H9 (cell line): ENCODE measurements around the gene TNFRSF11A. TPM values are rescaled to one million over a fixed set of nuclear protein-coding genes. Genes with fewer than 3 reads are reported as not detected.

Source experiments
- DNase-seq: peaks from one replicate; pipeline ENCODE4 v3.0.0-alpha.2; 2017
- H2AFZ ChIP-seq: one replicate; pipeline ENCODE4 v1.6.1; 2013; ENCODE audit warnings: mild to moderate bottlenecking, low read length, control low read depth, moderate library complexity
- H2AK5ac ChIP-seq: 2 replicates; pipeline ENCODE4 v1.6.1; 2013; ENCODE audit warnings: low read length, control low read depth, mixed read lengths; ENCODE audit not compliant: insufficient read length
- H2BK120ac ChIP-seq: one replicate; pipeline ENCODE4 v1.6.1; 2013; ENCODE audit warnings: low read depth, mild to moderate bottlenecking, low read length, control low read depth, inconsistent platforms; ENCODE audit not compliant: poor library complexity, severe bottlenecking
- H2BK12ac ChIP-seq: 2 replicates; pipeline ENCODE4 v1.6.1; 2013; ENCODE audit warnings: low read length, control low read depth, mixed read lengths, low read depth; ENCODE audit not compliant: insufficient read length
- H2BK15ac ChIP-seq: 2 replicates; pipeline ENCODE4 v1.6.1; 2013; ENCODE audit warnings: low read depth, low read length, control low read depth
- H2BK20ac ChIP-seq: one replicate; pipeline ENCODE4 v1.6.1; 2013; ENCODE audit warnings: low read depth, mild to moderate bottlenecking, low read length, control low read depth, inconsistent platforms; ENCODE audit not compliant: poor library complexity, severe bottlenecking
- H2BK5ac ChIP-seq: 2 replicates; pipeline ENCODE4 v1.6.1; 2013; ENCODE audit warnings: low read length, control low read depth, mixed read lengths; ENCODE audit not compliant: insufficient read length
- H3K14ac ChIP-seq: 2 replicates; pipeline ENCODE4 v1.6.1; 2013; ENCODE audit warnings: low read length, control low read depth; ENCODE audit not compliant: insufficient read depth
- H3K18ac ChIP-seq: 2 replicates; pipeline ENCODE4 v1.6.1; 2013; ENCODE audit warnings: low read depth, mild to moderate bottlenecking, mixed read lengths, low read length, control low read depth; ENCODE audit not compliant: insufficient read length
- H3K23ac ChIP-seq: 2 replicates; pipeline ENCODE4 v1.6.1; 2013; ENCODE audit warnings: low read length, control low read depth, mixed read lengths, low read depth; ENCODE audit not compliant: insufficient read length
- H3K23me2 ChIP-seq: 2 replicates; pipeline ENCODE4 v1.6.1; 2013; ENCODE audit warnings: low read depth, mild to moderate bottlenecking, mixed read lengths, low read length, control low read depth; ENCODE audit not compliant: insufficient read length, poor library complexity, severe bottlenecking
- H3K27ac ChIP-seq: 2 replicates; pipeline ENCODE4 v1.5.1; 2013; ENCODE audit warnings: low read length, control low read depth, mixed read lengths, low read depth; ENCODE audit not compliant: insufficient read length
- H3K27me3 ChIP-seq: 2 replicates; pipeline ENCODE4 v1.6.1; 2013; ENCODE audit warnings: low read length, control low read depth, inconsistent platforms; ENCODE audit not compliant: insufficient read depth
- H3K4ac ChIP-seq: 2 replicates; pipeline ENCODE4 v1.6.1; 2013; ENCODE audit warnings: low read depth, mild to moderate bottlenecking, control low read depth, inconsistent platforms, low read length, moderate library complexity
- H3K4me1 ChIP-seq: 2 replicates; pipeline ENCODE4 v1.6.1; 2013; ENCODE audit warnings: low read length, control low read depth, inconsistent platforms; ENCODE audit not compliant: insufficient read depth
- H3K4me2 ChIP-seq: 2 replicates; pipeline ENCODE4 v1.6.1; 2013; ENCODE audit warnings: low read length, control low read depth, mixed read lengths; ENCODE audit not compliant: insufficient read length, insufficient read depth
- H3K56ac ChIP-seq: 2 replicates; pipeline ENCODE4 v1.6.1; 2013; ENCODE audit warnings: low read depth, mild to moderate bottlenecking, mixed read lengths, low read length, control low read depth; ENCODE audit not compliant: insufficient read length
- H3K79me1 ChIP-seq: 2 replicates; pipeline ENCODE4 v1.6.1; 2013; ENCODE audit warnings: low read depth, mild to moderate bottlenecking, moderate library complexity, low read length, control low read depth, inconsistent platforms; ENCODE audit not compliant: insufficient read depth, poor library complexity, severe bottlenecking
- H3K79me2 ChIP-seq: 2 replicates; pipeline ENCODE4 v1.6.1; 2013; ENCODE audit warnings: low read length, control low read depth, inconsistent platforms; ENCODE audit not compliant: insufficient read depth
- H3K9ac ChIP-seq: 2 replicates; pipeline ENCODE4 v1.6.1; 2013; ENCODE audit warnings: low read length, control low read depth, mixed read lengths; ENCODE audit not compliant: insufficient read length; ENCODE audit errors: extremely low read depth
- H3K9me3 ChIP-seq: one replicate; pipeline ENCODE4 v1.6.1; 2013; ENCODE audit warnings: low read depth, low read length, inconsistent platforms; ENCODE audit not compliant: control insufficient read depth
- H3T11ph ChIP-seq: one replicate; pipeline ENCODE4 v1.6.1; 2013; ENCODE audit warnings: mild to moderate bottlenecking, low read length, control low read depth, inconsistent platforms
- H4K20me1 ChIP-seq: one replicate; pipeline ENCODE4 v1.6.1; 2013; ENCODE audit not compliant: control insufficient read depth, insufficient read length, insufficient read depth
- H4K5ac ChIP-seq: 2 replicates; pipeline ENCODE4 v1.6.1; 2013; ENCODE audit warnings: low read depth, mild to moderate bottlenecking, mixed read lengths, low read length, control low read depth; ENCODE audit not compliant: insufficient read length
- H4K8ac ChIP-seq: replicated peaks from 2 replicates; pipeline ENCODE4 v1.6.1; 2013; ENCODE audit warnings: low read length, control low read depth, mixed read lengths, low read depth; ENCODE audit not compliant: insufficient read length
- H4K91ac ChIP-seq: 2 replicates; pipeline ENCODE4 v1.6.1; 2013; ENCODE audit warnings: low read depth, mild to moderate bottlenecking, moderate library complexity, mixed read lengths, low read length, control low read depth; ENCODE audit not compliant: insufficient read length
- H3K27ac Mint-ChIP-seq, 3 experiments: 2 replicates in 2 of 3; 3 replicates in 1 of 3; pipeline ENCODE4 v1.8.0; 2020 to 2021; ENCODE audit warnings: mixed read lengths in 3 of 3, mild to moderate bottlenecking in 1 of 3, moderate library complexity in 1 of 3
- H3K27me3 Mint-ChIP-seq: 2 replicates; pipeline ENCODE4 v1.8.0; 2021; ENCODE audit warnings: low read depth, mild to moderate bottlenecking, moderate library complexity, mixed read lengths
- H3K36me3 Mint-ChIP-seq, 3 experiments: 2 replicates in 2 of 3; 3 replicates in 1 of 3; pipeline ENCODE4 v1.8.0; 2020 to 2021; ENCODE audit warnings: low read depth in 3 of 3, mixed read lengths in 3 of 3; ENCODE audit not compliant: insufficient read depth in 1 of 3
- H3K4me1 Mint-ChIP-seq, 2 experiments: 2 replicates each; pipeline ENCODE4 v1.8.0; 2020; ENCODE audit warnings: mixed read lengths in 2 of 2
- H3K4me3 Mint-ChIP-seq, 2 experiments: 2 replicates in 1 of 2; 3 replicates in 1 of 2; pipeline ENCODE4 v1.8.0; 2020 to 2021; ENCODE audit warnings: mild to moderate bottlenecking in 2 of 2, mixed read lengths in 2 of 2, moderate library complexity in 1 of 2
- H3K9me3 Mint-ChIP-seq, 2 experiments: 2 replicates in 1 of 2; 3 replicates in 1 of 2; pipeline ENCODE4 v1.8.0; 2020; ENCODE audit warnings: mild to moderate bottlenecking in 2 of 2, mixed read lengths in 2 of 2, moderate library complexity in 1 of 2
- WGBS: extraction: QIAGEN DNeasy Blood & Tissue Kit; methylation state at CpG from one replicate; pipeline ENCODE4 v1.1.7; 2013; ENCODE audit warnings: missing lambda C conversion rate, low lambda C conversion rate, mixed read lengths; ENCODE audit not compliant: insufficient read length; ENCODE audit errors: extremely low coverage; 5-methylcytosine and 5-hydroxymethylcytosine counted together
- total RNA-seq: library from RNA; stranded (reverse); gene quantifications from 2 replicates; pipeline ENCODE4 v1.2.1, GENCODE V29; 2021
- TF ChIP-seq, protein P1 (sequence below): fragments of 200-600 bp; sonication (generic); conservative IDR thresholded peaks from 3 replicates; pipeline ENCODE4 v1.8.0; 2021; ENCODE audit warnings: antibody characterized with exemption, mild to moderate bottlenecking

TNFRSF11A gene
- total RNA-seq, 1 experiment from 2014 or later = 7.8 TPM

- no peak overlapping the region for H3K14ac ChIP-seq
- no peaks in the 10 kb centered on the region for H4K20me1 ChIP-seq
- no peak overlapping the region for H3K9ac ChIP-seq
- H4K91ac ChIP-seq = no peak overlapping the region
- Mint-ChIP-seq H3K9me3 (no peaks in the 10 kb centered on the region; a peak in 1 of 5 replicates), H3K27ac (no peak overlapping the region), H3K36me3 (no peaks in the 10 kb centered on the region), H3K4me3 (no peak overlapping the region), H3K27me3 (peaks cover 3% of the 10 kb centered on the region; the same call in 1 of the 2 replicates), H3K4me1 (peaks cover 2% of the 10 kb centered on the region in 2 experiments; a peak in 3 of 4 replicates)
- no peak overlapping the region for H3K18ac ChIP-seq
- no peak overlapping the region for H3K23ac ChIP-seq
- DNase-seq = no peak
- no peak overlapping the region for H2AK5ac ChIP-seq
- H2BK20ac ChIP-seq = no peak overlapping the region
- no peak overlapping the region for H2BK12ac ChIP-seq
- H3K56ac ChIP-seq = no peak overlapping the region
- H3K23me2 ChIP-seq = no peaks in the 10 kb centered on the region
- WGBS = no CpG with 5 or more reads among the region's 1 CpG
- no peak overlapping the region for H4K5ac ChIP-seq
- no peak overlapping the region for H2BK120ac ChIP-seq
- no peaks in the 10 kb centered on the region for H3K79me1 ChIP-seq
- no peak overlapping the region for H3K4ac ChIP-seq
- H3K4me1 ChIP-seq = no peaks in the 10 kb centered on the region
- H3K27me3 ChIP-seq = no peaks in the 10 kb centered on the region
- no peak overlapping the region for H2AFZ ChIP-seq
- no peak overlapping the region for H4K8ac ChIP-seq
- H3T11ph ChIP-seq = no peak overlapping the region
- no peak overlapping the region for H3K4me2 ChIP-seq
- H2BK5ac ChIP-seq = no peak overlapping the region
- no peaks in the 10 kb centered on the region for H3K9me3 ChIP-seq
- no peak overlapping the region for H2BK15ac ChIP-seq
- no peak overlapping the region for H3K27ac ChIP-seq
- no peaks in the 10 kb centered on the region for H3K79me2 ChIP-seq
- TF ChIP-seq, protein P1, sequence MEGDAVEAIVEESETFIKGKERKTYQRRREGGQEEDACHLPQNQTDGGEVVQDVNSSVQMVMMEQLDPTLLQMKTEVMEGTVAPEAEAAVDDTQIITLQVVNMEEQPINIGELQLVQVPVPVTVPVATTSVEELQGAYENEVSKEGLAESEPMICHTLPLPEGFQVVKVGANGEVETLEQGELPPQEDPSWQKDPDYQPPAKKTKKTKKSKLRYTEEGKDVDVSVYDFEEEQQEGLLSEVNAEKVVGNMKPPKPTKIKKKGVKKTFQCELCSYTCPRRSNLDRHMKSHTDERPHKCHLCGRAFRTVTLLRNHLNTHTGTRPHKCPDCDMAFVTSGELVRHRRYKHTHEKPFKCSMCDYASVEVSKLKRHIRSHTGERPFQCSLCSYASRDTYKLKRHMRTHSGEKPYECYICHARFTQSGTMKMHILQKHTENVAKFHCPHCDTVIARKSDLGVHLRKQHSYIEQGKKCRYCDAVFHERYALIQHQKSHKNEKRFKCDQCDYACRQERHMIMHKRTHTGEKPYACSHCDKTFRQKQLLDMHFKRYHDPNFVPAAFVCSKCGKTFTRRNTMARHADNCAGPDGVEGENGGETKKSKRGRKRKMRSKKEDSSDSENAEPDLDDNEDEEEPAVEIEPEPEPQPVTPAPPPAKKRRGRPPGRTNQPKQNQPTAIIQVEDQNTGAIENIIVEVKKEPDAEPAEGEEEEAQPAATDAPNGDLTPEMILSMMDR = no peak
Measured at GRCh38 chr18:62413206-62413605, 88.1 kb downstream of the TNFRSF11A start.
